NB4 (cell line): Measurements from ENCODE around the gene OLFML2A.
"Not testable (repeated sequence)": the region's sequence is repeated elsewhere in the genome, so short reads cannot be mapped to it uniquely, and the experiment has no call there.

ENCODE experiments used
- DNase-seq: peaks from one replicate; pipeline ENCODE4 v3.0.0; 2010; ENCODE audit warnings: low read depth
- H3K4me3 ChIP-seq: one replicate; pipeline ENCODE4 v1.5.1; 2011; ENCODE audit warnings: mild to moderate bottlenecking, low read depth, low read length, moderate library complexity
- CTCF ChIP-seq: IDR thresholded peaks from one replicate; pipeline ENCODE4 v1.5.1; 2012; ENCODE audit warnings: low read depth, low read length
- MAX ChIP-seq: IDR thresholded peaks from 2 replicates; pipeline ENCODE4 v1.6.1; 2011; ENCODE audit warnings: low read depth, low read length
- MYC ChIP-seq: IDR thresholded peaks from 2 replicates; pipeline ENCODE4 v1.6.1; 2011; ENCODE audit warnings: low read depth, low read length
- POLR2A ChIP-seq: IDR thresholded peaks from 2 replicates; pipeline ENCODE4 v1.6.1; 2011; ENCODE audit warnings: mild to moderate bottlenecking; ENCODE audit not compliant: insufficient read length; ENCODE audit errors: extremely low read depth

OLFML2A gene

GRCh38 chr9:124771021-124771866 lies 5.7 kb upstream of the OLFML2A start, which contains the start of gene NR6A1:
Gene NR6A1, minus strand, starts transcription at chr9:124771311.
- TF ChIP-seq POLR2A, result peak; percentile 55
- no peak for TF ChIP-seq CTCF
- TF ChIP-seq MYC, result peak; percentile 86
- peak; percentile 98 for TF ChIP-seq MAX
- peak within 1 kb of the TSS; percentile 76 for H3K4me3 ChIP-seq

GRCh38 chr9:124771867-124772679 lies 4.9 kb upstream of the OLFML2A start:
- TF ChIP-seq MAX (no peak), CTCF (peak; percentile 68)
- DNase-seq, result peak; percentile 75
- peak overlapping the region; percentile 76 for H3K4me3 ChIP-seq

More at GRCh38 chr9:124771021-124771866, 5.7 kb upstream of the OLFML2A start, which contains the start of gene NR6A1:
- DNase-seq, result peak; percentile 96

GRCh38 chr9:124772877-124773276 lies 4.1 kb upstream of the OLFML2A start:
- H3K4me3 ChIP-seq, result not testable (repeated sequence)
- DNase-seq, result peak; percentile 62

GRCh38 chr9:124773473-124774128 lies 3.3 kb upstream of the OLFML2A start:
- H3K4me3 ChIP-seq, result no peak overlapping the region
- TF ChIP-seq POLR2A (no peak), MAX (no peak), CTCF (no peak), MYC (no peak)
- DNase-seq, result no peak

GRCh38 chr9:124774129-124774978 lies 2.6 kb upstream of the OLFML2A start:
- no peak overlapping the region for H3K4me3 ChIP-seq
- TF ChIP-seq POLR2A, result no peak
- peak; percentile 18; the same call in 1 of the 2 replicates for TF ChIP-seq MYC
- TF ChIP-seq CTCF, result peak; percentile 68
- TF ChIP-seq MAX, result peak; percentile 68; the same call in 1 of the 2 replicates
- peak; percentile 88 for DNase-seq
